Germinal center (tissue), 1 donor: Measurements from ENCODE around the gene N4BP2.
"Not testable (repeated sequence)": the region's sequence is repeated elsewhere in the genome, so short reads cannot be mapped to it uniquely, and the experiment has no call there.

Experiments
- DNase-seq: peaks from one replicate; pipeline ENCODE4 v3.0.0; 2012; ENCODE audit warnings: mixed read lengths, low spot score

N4BP2 gene

GRCh38 chr4:40087799-40088366 lies 31.2 kb downstream of the N4BP2 start:
- DNase-seq: no peak

GRCh38 chr4:40093400-40093799 lies 36.8 kb downstream of the N4BP2 start:
- not testable (repeated sequence) for DNase-seq

GRCh38 chr4:40099010-40099409 lies 42.4 kb downstream of the N4BP2 start:
- DNase-seq: no peak

GRCh38 chr4:40107150-40107549 lies 50.5 kb downstream of the N4BP2 start:
- DNase-seq: not testable (repeated sequence)

GRCh38 chr4:40112027-40112792 lies 55.6 kb downstream of the N4BP2 start:
- no peak for DNase-seq

- DNase-seq: no peak
These were observed 57.6 kb downstream of the N4BP2 start for GRCh38 chr4:40114206-40114605.

GRCh38 chr4:40118861-40119260 lies 62.2 kb downstream of the N4BP2 start:
- DNase-seq: no peak

- no peak for DNase-seq
These were observed 62.7 kb downstream of the N4BP2 start for GRCh38 chr4:40119344-40119743.

- no peak for DNase-seq
These were observed 64.9 kb downstream of the N4BP2 start for GRCh38 chr4:40121515-40121914.

- no peak for DNase-seq
These were observed 66.3 kb downstream of the N4BP2 start for GRCh38 chr4:40122941-40123340.

- DNase-seq: no peak
These were observed 68.0 kb downstream of the N4BP2 start for GRCh38 chr4:40124690-40125089.

GRCh38 chr4:40130401-40131036 lies 73.9 kb downstream of the N4BP2 start:
- DNase-seq: no peak

GRCh38 chr4:40132816-40133215 lies 76.2 kb downstream of the N4BP2 start:
- no peak for DNase-seq

- DNase-seq: no peak
These were observed 77.7 kb downstream of the N4BP2 start for GRCh38 chr4:40134206-40134917.

GRCh38 chr4:40136202-40136601 lies 79.6 kb downstream of the N4BP2 start:
- DNase-seq: not testable (repeated sequence)

- no peak for DNase-seq
These were observed 83.5 kb downstream of the N4BP2 start for GRCh38 chr4:40140196-40140595.

- DNase-seq: not testable (repeated sequence)
These were observed 83.9 kb downstream of the N4BP2 start for GRCh38 chr4:40140597-40140996.

- DNase-seq: no peak
These were observed 87.4 kb downstream of the N4BP2 start for GRCh38 chr4:40143926-40144508.

GRCh38 chr4:40144716-40145115 lies 88.1 kb downstream of the N4BP2 start:
- DNase-seq: no peak

- DNase-seq: not testable (repeated sequence)
These were observed 90.8 kb downstream of the N4BP2 start for GRCh38 chr4:40147490-40147889.

- peak; percentile 51 for DNase-seq
These were observed 93.3 kb downstream of the N4BP2 start for GRCh38 chr4:40149960-40150385.

GRCh38 chr4:40150932-40151331 lies 94.3 kb downstream of the N4BP2 start:
- no peak for DNase-seq
